Fibroblast of lung (primary cell): ENCODE data around the gene TRERF1. TPM values are rescaled to one million over a fixed set of nuclear protein-coding genes. Genes with fewer than 3 reads are reported as not detected.
A peak's percentile ranks its signal among the peaks of the same experiment; 100 is the strongest.

Experiments used
- DNase-seq, 2 donors: peaks; one replicate each; pipeline versions ENCODE4 v3.0.0 to v3.0.0-alpha.2; 2010; ENCODE audit warnings: low read depth in 2 of 2
- H2AFZ ChIP-seq: 2 replicates; pipeline ENCODE4 v1.5.1; 2012; ENCODE audit warnings: low read length, control low read depth, inconsistent platforms
- H3K27ac ChIP-seq: 2 replicates; pipeline ENCODE4 v1.5.1; 2011; ENCODE audit warnings: low read length, control low read depth; ENCODE audit not compliant: insufficient read depth
- H3K27me3 ChIP-seq: 2 replicates; pipeline ENCODE4 v1.5.1; 2011; ENCODE audit warnings: mild to moderate bottlenecking, low read length; ENCODE audit not compliant: control insufficient read depth, insufficient read depth
- H3K36me3 ChIP-seq: 2 replicates; pipeline ENCODE4 v1.5.1; 2011; ENCODE audit warnings: low read length; ENCODE audit not compliant: control insufficient read depth, insufficient read depth
- H3K4me1 ChIP-seq: 2 replicates; pipeline ENCODE4 v1.5.1; 2011; ENCODE audit warnings: low read length; ENCODE audit not compliant: control insufficient read depth, insufficient read depth; ENCODE audit errors: extremely low read depth
- H3K4me2 ChIP-seq: 2 replicates; pipeline ENCODE4 v1.5.1; 2011; ENCODE audit warnings: low read length, control low read depth; ENCODE audit not compliant: insufficient read depth; ENCODE audit errors: extremely low read depth
- H3K4me3 ChIP-seq, 4 experiments: fragments of 200-600 bp in 1 of 4; sonication (generic) in 1 of 4; replicated peaks in 1 of 4; 2 replicates each; pipeline ENCODE4 v1.5.1; 2011 to 2016; ENCODE audit warnings: low read length in 4 of 4, low read depth in 3 of 4, mild to moderate bottlenecking in 3 of 4, control low read depth in 2 of 4, inconsistent platforms in 1 of 4, mixed read lengths in 1 of 4; ENCODE audit not compliant: insufficient read depth in 1 of 4; ENCODE audit errors: control extremely low read depth in 1 of 4
- H3K79me2 ChIP-seq: 2 replicates; pipeline ENCODE4 v1.5.1; 2012; ENCODE audit warnings: mild to moderate bottlenecking, low read length, inconsistent platforms; ENCODE audit not compliant: control insufficient read depth, insufficient read depth
- H3K9ac ChIP-seq: 2 replicates; pipeline ENCODE4 v1.5.1; 2011; ENCODE audit warnings: mild to moderate bottlenecking, low read length, control low read depth; ENCODE audit not compliant: insufficient read depth
- H3K9me3 ChIP-seq: 2 replicates; pipeline ENCODE4 v1.5.1; 2012; ENCODE audit warnings: low read depth, low read length; ENCODE audit not compliant: control insufficient read depth, insufficient read depth
- H4K20me1 ChIP-seq: 2 replicates; pipeline ENCODE4 v1.5.1; 2011; ENCODE audit warnings: low read length; ENCODE audit not compliant: control insufficient read depth, insufficient read depth; ENCODE audit errors: extremely low read depth
- CTCF ChIP-seq, 2 donors: IDR thresholded peaks in 1 of 2; conservative IDR thresholded peaks in 1 of 2; 1 replicate in 1 of 2; 2 replicates in 1 of 2; pipeline ENCODE4 v1.5.1; 2011 to 2012; ENCODE audit warnings: low read length in 2 of 2, control low read depth in 1 of 2, inconsistent platforms in 1 of 2, low read depth in 1 of 2, mild to moderate bottlenecking in 1 of 2
- EZH2 ChIP-seq: IDR thresholded peaks from 2 replicates; pipeline ENCODE4 v1.5.1; 2012; ENCODE audit warnings: low read length, control low read depth, mild to moderate bottlenecking; ENCODE audit errors: missing control alignments
- polyA plus RNA-seq, 2 donors: library from polyadenylated mRNA; depleted of rRNA in 1 of 2; stranded (reverse) in 1 of 2; unstranded in 1 of 2; fragments of >200 nt; gene quantifications; 2 replicates each; pipeline ENCODE4 v1.2.1, GENCODE V29; 2011 to 2012; ENCODE audit warnings: missing spikeins in 1 of 2
- total RNA-seq: library from RNA; depleted of rRNA; stranded (reverse); fragments of >200 nt; gene quantifications from 2 replicates; pipeline ENCODE4 v1.2.1, GENCODE V29; 2014

Gene TRERF1
- total and polyA plus RNA-seq, 2 donors (not counting 1 experiment from before 2014, with no cell fraction given) = 6.3 to 8.3 TPM

DNA sequence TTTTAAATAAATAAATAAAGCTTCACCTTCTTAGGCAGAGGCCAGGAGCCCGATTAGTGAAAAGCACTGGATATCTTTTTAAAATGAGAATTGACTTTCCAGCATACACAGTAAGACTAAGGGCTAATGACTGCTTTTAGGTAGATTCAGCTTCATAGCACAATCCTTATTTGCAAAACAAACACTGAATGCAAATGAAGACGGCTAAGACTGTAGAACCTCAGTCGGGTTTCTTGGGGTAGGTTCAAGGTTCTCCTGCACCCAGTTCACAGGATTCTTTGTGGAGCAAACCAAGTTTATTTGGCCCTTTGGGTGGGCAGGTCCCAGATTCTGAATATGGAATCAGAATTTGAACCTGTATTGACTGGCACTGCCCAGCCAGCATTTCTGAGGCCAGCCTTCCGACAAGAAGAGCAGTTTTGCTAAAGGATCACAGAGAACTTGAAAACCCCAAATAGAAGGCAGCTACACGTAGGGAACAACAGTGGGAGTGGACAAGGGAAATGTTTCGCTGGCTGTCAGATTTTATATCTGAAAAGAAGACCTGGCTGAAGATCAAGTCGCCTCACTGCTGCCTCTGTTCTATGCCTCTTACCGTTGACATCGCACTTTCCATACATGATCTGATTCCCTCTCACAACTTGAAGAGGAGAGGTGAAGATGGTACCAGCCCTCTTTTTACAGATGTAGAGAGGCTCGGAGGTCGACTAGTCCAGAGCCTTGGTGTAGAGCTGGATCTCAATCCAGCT lies 8.2 kb downstream of the TRERF1 start:
- Histone ChIP-seq H3K79me2 (peaks cover 94% of the 10 kb centered on the region), H3K4me2 (peak overlapping the region; percentile 76), H3K27me3 (no peaks in the 10 kb centered on the region), H3K4me3 (peak overlapping the region in 1 of 4 experiments; percentile 25), H3K27ac (peak overlapping the region; percentile 22), H4K20me1 (no peaks in the 10 kb centered on the region), H3K9ac (no peak overlapping the region), H3K9me3 (no peaks in the 10 kb centered on the region), H3K4me1 (peaks cover 26% of the 10 kb centered on the region), H2AFZ (peak overlapping the region; percentile 10), H3K36me3 (no peaks in the 10 kb centered on the region)
- no peak for TF ChIP-seq EZH2
- TF ChIP-seq CTCF (conservative IDR thresholded peaks at IDR 0.05 in 1 of 2, IDR thresholded peaks at IDR 0.05 in 1 of 2; ENCODE audit: low read depth in 1 of 2, low read length in 2 of 2) = no peak
- peak in 1 of 2 donors; percentile 15 for DNase-seq

GRCh38 chr6:42441697-42442081 lies 10.0 kb downstream of the TRERF1 start:
- peak; percentile 20 to 26 for DNase-seq
- no peaks in the 10 kb centered on the region for H3K9me3 ChIP-seq
- H2AFZ ChIP-seq = no peak overlapping the region
- H3K27ac ChIP-seq = peak overlapping the region; percentile 53
- peak overlapping the region in 1 of 4 experiments; percentile 35 for H3K4me3 ChIP-seq
- H3K4me2 ChIP-seq = peak overlapping the region; percentile 66
- H3K79me2 ChIP-seq = peaks cover 89% of the 10 kb centered on the region
- peaks cover 24% of the 10 kb centered on the region for H3K4me1 ChIP-seq
- TF ChIP-seq EZH2 (no peak), CTCF (conservative IDR thresholded peaks at IDR 0.05 in 1 of 2, IDR thresholded peaks at IDR 0.05 in 1 of 2; ENCODE audit: low read depth in 1 of 2, low read length in 2 of 2) (no peak)
- H4K20me1 ChIP-seq = no peaks in the 10 kb centered on the region
- no peaks in the 10 kb centered on the region for H3K36me3 ChIP-seq
- no peaks in the 10 kb centered on the region for H3K27me3 ChIP-seq
- no peak overlapping the region for H3K9ac ChIP-seq

DNA sequence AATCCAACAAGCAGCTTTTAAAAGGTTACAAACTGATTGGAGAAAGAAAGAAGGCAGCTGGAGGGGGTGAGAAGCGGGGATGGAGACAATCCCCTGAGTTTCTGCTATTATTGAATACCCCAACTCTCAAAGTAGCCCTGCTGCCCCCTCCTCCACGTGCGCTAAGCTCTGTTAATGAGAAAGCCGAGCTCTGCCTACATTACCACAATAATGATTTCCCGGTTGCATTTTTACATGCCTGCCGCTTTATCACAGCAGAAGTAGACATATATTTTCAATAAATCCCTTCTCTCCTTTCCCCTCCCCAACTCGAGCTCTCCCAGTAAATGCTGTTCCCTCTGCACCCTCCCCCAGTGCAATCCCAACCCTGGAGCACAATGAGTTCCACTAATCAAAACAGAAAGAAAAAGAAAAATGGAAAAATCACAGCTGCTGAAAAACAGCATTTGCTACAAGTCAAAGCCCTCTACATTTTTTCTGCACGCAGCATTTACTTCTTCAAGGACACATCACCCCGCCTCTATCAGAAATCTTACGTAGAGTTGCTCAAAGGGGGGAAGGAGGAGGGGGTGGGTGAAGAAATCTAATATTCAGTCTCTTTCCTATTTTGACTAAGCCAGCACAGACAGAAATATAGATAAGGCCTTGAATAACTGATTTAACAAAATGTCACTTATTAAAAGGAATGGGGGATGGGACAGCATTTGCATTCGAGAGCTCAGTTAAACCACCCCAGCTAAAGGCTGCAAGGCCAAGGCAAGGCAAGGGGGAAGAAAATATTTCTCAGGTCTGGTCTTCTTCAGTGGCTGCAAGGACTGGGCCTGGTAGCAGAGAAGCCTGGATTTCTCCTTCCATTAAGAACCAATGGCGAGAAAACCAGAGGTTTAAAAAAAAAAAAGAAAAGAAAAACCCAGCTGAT lies 10.7 kb downstream of the TRERF1 start:
- TF ChIP-seq EZH2 (no peak), CTCF (conservative IDR thresholded peaks at IDR 0.05 in 1 of 2, IDR thresholded peaks at IDR 0.05 in 1 of 2; ENCODE audit: low read depth in 1 of 2, low read length in 2 of 2) (no peak)
- Histone ChIP-seq H3K79me2 (peaks cover 84% of the 10 kb centered on the region), H3K27ac (peak overlapping the region; percentile 53), H4K20me1 (no peaks in the 10 kb centered on the region), H2AFZ (no peak overlapping the region), H3K4me2 (peak overlapping the region; percentile 73), H3K4me3 (peak overlapping the region in 3 of 4 experiments; percentile 7 to 35 (median 35)), H3K9ac (no peak overlapping the region), H3K27me3 (no peaks in the 10 kb centered on the region), H3K36me3 (no peaks in the 10 kb centered on the region), H3K4me1 (peaks cover 24% of the 10 kb centered on the region), H3K9me3 (no peaks in the 10 kb centered on the region)
- DNase-seq = peak; percentile 48 to 94
